Activated T-cell treated with anti-CD3 and anti-CD28 coated beads, Interleukin-2, amount 50 U/mL, for 72 hours (primary cell): ENCODE measurements around the gene TENM4. TPM values are rescaled to one million over a fixed set of nuclear protein-coding genes. Genes with fewer than 3 reads are reported as not detected.
"Not testable (repeated sequence)": the region's sequence is repeated elsewhere in the genome, so short reads cannot be mapped to it uniquely, and the experiment has no call there.

Source experiments
- ATAC-seq, 2 donors: fragments of 150-1000 bp; cut with Tn5 transposase; replicated peaks in 1 of 2; 2 replicates each; pipeline ENCODE4 v1.10.0; 2021; ENCODE audit warnings: moderate library complexity in 2 of 2, mild to moderate bottlenecking in 1 of 2
- DNase-seq, 2 donors: peaks; one replicate each; pipeline ENCODE4 v3.0.0; 2021 to 2022; ENCODE audit warnings: mixed read lengths in 1 of 2
- H3K27ac Mint-ChIP-seq: one replicate; pipeline ENCODE4 v1.8.0; 2022; ENCODE audit warnings: mild to moderate bottlenecking, moderate library complexity, mixed read lengths
- H3K27me3 Mint-ChIP-seq: one replicate; pipeline ENCODE4 v1.8.0; 2022; ENCODE audit warnings: low read depth, mixed read lengths
- H3K36me3 Mint-ChIP-seq, 2 donors: one replicate each; pipeline ENCODE4 v1.8.0; 2022; ENCODE audit warnings: mixed read lengths in 2 of 2, mild to moderate bottlenecking in 1 of 2; ENCODE audit not compliant: insufficient read depth in 2 of 2
- H3K4me1 Mint-ChIP-seq: one replicate; pipeline ENCODE4 v1.8.0; 2022; ENCODE audit warnings: low read depth, mixed read lengths
- H3K4me3 Mint-ChIP-seq, 2 donors: one replicate each; pipeline ENCODE4 v1.8.0; 2022; ENCODE audit warnings: mild to moderate bottlenecking in 2 of 2, mixed read lengths in 2 of 2, moderate library complexity in 2 of 2
- H3K9me3 Mint-ChIP-seq, 2 donors: one replicate each; pipeline ENCODE4 v1.8.0; 2022; ENCODE audit warnings: mixed read lengths in 2 of 2
- total RNA-seq, 2 donors: library from RNA; stranded (reverse); gene quantifications; one replicate each; pipeline ENCODE4 v1.2.3, GENCODE V29; 2022

TENM4 gene
- total RNA-seq, 2 donors from 2014 or later, result 0.21 TPM; not detected in 1

DNA sequence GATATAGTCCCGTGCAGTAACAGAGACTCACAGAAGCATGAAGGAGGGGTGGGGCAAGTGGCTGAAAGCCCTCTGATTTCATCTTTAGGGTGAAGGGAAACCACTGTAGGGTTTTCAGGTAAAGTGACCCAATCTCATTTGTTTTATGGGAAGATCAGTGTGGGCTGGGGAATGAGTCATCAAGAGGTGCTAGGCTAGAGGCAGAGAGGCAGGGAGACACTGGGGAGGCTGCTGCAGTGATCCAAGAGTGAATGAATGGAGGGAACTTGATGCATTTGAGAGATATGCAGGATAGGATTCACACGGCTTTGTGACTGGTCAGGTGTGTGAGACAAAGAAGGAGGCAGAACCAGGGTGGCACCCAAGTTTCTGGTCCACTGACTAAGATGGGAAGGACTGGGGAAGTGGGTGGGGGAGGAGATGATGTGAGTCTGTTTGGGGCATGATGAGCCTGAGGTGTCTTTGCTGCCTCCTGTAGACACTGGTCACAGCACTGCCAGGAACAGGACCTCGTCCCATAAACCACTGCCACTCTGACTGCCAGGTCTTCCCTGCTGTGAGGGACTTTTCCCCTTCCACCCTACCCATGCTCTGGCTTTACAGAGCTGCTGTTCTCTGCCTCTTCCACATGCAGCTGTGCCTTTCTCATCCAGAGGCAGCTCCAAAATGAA, 239.0 kb downstream of the TENM4 start:
- ATAC-seq (peak in 1 of 2 donors; percentile 61), DNase-seq (no peak)
- no peak overlapping the region for H3K4me3 Mint-ChIP-seq
- peaks cover 0 to 4% of the 10 kb centered on the region in 2 donors for H3K9me3 Mint-ChIP-seq
- H3K36me3 Mint-ChIP-seq, result no peaks in the 10 kb centered on the region
- no peaks in the 10 kb centered on the region for H3K4me1 Mint-ChIP-seq
- no peak overlapping the region for H3K27ac Mint-ChIP-seq
- H3K27me3 Mint-ChIP-seq, result peaks cover 5% of the 10 kb centered on the region

- Mint-ChIP-seq H3K4me3 (no peak overlapping the region), H3K9me3 (peaks cover 0 to 4% of the 10 kb centered on the region in 2 donors), H3K36me3 (no peaks in the 10 kb centered on the region), H3K27ac (no peak overlapping the region), H3K4me1 (no peaks in the 10 kb centered on the region), H3K27me3 (peaks cover 5% of the 10 kb centered on the region)
- ATAC-seq (no peak), DNase-seq (no peak)
Observed at GRCh38 chr11:79200398-79201070, 240.3 kb downstream of the TENM4 start.

- peaks cover 5% of the 10 kb centered on the region for H3K27me3 Mint-ChIP-seq
- peaks cover 0 to 4% of the 10 kb centered on the region in 2 donors for H3K9me3 Mint-ChIP-seq
- no peaks in the 10 kb centered on the region for H3K4me1 Mint-ChIP-seq
- no peak for DNase-seq
- no peak overlapping the region for H3K4me3 Mint-ChIP-seq
- H3K36me3 Mint-ChIP-seq, result no peaks in the 10 kb centered on the region
- ATAC-seq, result no peak
- no peak overlapping the region for H3K27ac Mint-ChIP-seq
Observed at GRCh38 chr11:79199729-79200354, 241.0 kb downstream of the TENM4 start.

DNA sequence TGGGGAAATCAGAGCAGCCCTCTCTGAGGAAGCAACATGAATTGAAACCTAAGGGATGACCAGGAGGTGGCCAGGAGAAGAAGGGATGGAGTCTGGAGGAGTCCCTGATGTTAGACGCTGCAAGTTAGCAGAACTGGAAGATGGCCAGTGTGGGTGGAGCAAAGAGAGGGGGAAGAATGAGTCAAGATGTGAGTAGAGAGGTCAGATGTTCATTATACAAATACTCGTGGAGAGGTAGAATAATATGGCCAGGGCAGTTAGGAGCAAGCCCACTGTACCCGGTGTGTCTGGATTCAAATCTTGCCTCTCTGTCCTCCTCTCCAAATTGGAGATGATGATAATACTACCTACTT, 242.0 kb downstream of the TENM4 start:
- no peak for DNase-seq
- Mint-ChIP-seq H3K36me3 (no peaks in the 10 kb centered on the region), H3K27me3 (peaks cover 5% of the 10 kb centered on the region), H3K4me1 (no peaks in the 10 kb centered on the region), H3K4me3 (no peak overlapping the region), H3K27ac (no peak overlapping the region), H3K9me3 (peaks cover 4 to 5% of the 10 kb centered on the region in 2 donors)
- ATAC-seq, result no peak

- Mint-ChIP-seq H3K9me3 (peaks cover 5% of the 10 kb centered on the region in 2 donors), H3K27ac (no peak overlapping the region), H3K4me1 (no peaks in the 10 kb centered on the region), H3K36me3 (no peaks in the 10 kb centered on the region), H3K4me3 (no peak overlapping the region), H3K27me3 (peaks cover 5% of the 10 kb centered on the region)
- no peak for DNase-seq
- ATAC-seq, result no peak
Observed at GRCh38 chr11:79198203-79198897, 242.5 kb downstream of the TENM4 start.

- Mint-ChIP-seq H3K4me1 (no peaks in the 10 kb centered on the region), H3K9me3 (peaks cover 5% of the 10 kb centered on the region in 2 donors), H3K27ac (no peak overlapping the region), H3K36me3 (no peaks in the 10 kb centered on the region), H3K27me3 (peaks cover 5% of the 10 kb centered on the region), H3K4me3 (no peak overlapping the region)
- no peak for ATAC-seq
- no peak for DNase-seq
Observed at GRCh38 chr11:79196950-79197349, 243.9 kb downstream of the TENM4 start.

DNA sequence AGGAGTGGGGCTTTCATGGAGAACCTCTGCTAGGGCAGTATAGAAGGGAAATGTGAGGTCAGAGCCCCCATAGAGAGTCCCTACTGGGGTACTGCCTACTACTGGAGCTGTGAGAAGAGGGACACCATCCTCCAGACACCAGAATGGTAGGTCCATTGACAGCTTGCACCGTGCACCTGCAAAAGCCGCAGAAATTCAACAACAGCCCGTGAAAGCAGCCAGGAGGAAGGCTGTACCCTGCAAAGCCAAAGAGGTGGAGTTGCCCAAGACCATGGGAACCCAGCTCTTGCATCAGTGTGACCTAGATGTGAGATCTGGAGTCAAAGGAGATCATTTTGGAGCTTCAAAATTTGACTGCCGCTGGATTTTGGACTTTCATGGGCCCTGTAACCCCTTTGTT, 245.6 kb downstream of the TENM4 start:
- Mint-ChIP-seq H3K36me3 (no peaks in the 10 kb centered on the region), H3K27me3 (peaks cover 5% of the 10 kb centered on the region), H3K4me3 (no peak overlapping the region), H3K27ac (no peak overlapping the region), H3K9me3 (peaks cover 4 to 5% of the 10 kb centered on the region in 2 donors), H3K4me1 (no peaks in the 10 kb centered on the region)
- no peak for DNase-seq
- no peak for ATAC-seq

DNA sequence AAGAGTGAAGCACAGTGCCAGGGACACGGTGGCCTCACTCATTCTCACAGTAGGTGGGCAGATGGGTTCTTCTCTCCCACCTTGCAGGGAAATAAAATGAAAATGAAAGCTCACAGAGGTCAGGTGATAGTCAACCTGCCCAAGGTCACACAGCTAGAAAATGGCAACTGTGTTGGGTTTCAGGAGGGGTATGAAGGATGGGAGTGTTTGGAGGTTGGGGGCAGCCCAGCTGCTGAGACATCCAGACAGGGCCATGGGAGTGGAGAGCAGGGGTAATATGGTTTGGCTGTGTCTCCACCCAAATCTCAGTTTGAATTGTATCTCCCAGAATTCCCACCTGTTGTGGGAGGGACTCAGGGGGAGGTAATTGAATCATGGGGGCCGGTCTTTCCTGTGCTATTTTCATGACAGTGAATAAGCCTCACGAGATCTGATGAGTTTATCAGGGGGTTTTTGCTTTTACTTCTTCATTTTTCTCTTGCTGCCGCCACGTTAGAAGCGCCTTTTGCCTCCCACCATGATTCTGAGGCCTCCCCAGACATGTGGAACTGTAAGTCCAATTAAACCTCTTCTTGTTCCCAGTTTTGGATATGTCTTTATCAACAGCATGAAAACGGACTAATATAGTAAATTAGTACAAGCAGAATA, 247.0 kb downstream of the TENM4 start:
- Mint-ChIP-seq H3K27ac (no peak overlapping the region), H3K27me3 (peaks cover 4% of the 10 kb centered on the region), H3K9me3 (peaks cover 4 to 5% of the 10 kb centered on the region in 2 donors), H3K4me3 (no peak overlapping the region), H3K4me1 (no peaks in the 10 kb centered on the region), H3K36me3 (no peaks in the 10 kb centered on the region)
- DNase-seq (no peak), ATAC-seq (no peak)

DNA sequence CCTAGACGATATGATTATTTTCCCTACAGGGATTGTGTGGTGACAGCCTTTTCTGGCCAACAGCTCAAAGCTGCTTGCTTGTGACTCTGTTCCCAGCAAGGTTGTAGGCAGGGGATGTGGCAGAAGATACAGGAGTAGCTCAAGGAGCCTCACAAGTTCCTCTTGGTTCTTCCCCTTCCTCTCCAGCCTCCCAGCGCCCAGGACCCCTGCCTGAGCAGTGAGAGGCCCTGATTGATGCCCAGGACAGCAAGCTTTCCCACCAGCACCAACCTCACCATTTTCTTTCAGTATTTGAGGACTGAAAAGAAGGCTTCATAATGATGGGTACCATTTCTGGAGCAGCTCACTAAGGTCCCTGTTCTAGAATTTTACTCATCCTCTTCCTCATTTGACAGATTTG, 248.0 kb downstream of the TENM4 start:
- Mint-ChIP-seq H3K9me3 (peaks cover 1 to 5% of the 10 kb centered on the region in 2 donors), H3K36me3 (no peaks in the 10 kb centered on the region), H3K4me3 (no peak overlapping the region), H3K27ac (no peak overlapping the region), H3K27me3 (no peaks in the 10 kb centered on the region), H3K4me1 (no peaks in the 10 kb centered on the region)
- DNase-seq (no peak), ATAC-seq (no peak)

- ATAC-seq, H3K4me1 Mint-ChIP-seq, H3K36me3 Mint-ChIP-seq, H3K4me3 Mint-ChIP-seq, DNase-seq, H3K27me3 Mint-ChIP-seq, H3K27ac Mint-ChIP-seq, H3K9me3 Mint-ChIP-seq: not testable (repeated sequence)
Observed at GRCh38 chr11:79191716-79192115, 249.1 kb downstream of the TENM4 start.

- not testable (repeated sequence) for H3K36me3 Mint-ChIP-seq, ATAC-seq, H3K9me3 Mint-ChIP-seq, H3K4me1 Mint-ChIP-seq, H3K4me3 Mint-ChIP-seq, DNase-seq, H3K27ac Mint-ChIP-seq, H3K27me3 Mint-ChIP-seq
Observed at GRCh38 chr11:79190553-79190952, 250.3 kb downstream of the TENM4 start.

DNA sequence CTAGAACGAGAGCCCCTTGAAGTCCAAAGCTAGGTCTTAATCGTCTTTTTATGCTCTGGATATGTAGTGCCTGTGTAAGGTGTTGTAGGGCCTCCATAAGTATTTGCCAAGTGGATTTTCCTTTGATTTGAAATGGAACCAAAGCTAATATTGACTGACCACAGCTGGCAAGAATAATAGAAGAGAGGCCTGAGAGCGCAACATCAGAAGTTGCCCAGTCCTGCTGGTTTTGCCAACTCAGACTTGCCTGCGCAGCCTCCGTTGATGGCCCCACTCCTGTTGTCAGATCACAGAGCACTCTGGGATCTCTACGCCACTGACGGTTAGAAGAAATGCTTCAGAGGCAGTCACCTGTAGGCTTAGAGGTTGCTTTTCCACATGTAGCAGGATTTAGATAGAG, 251.2 kb downstream of the TENM4 start:
- Mint-ChIP-seq H3K36me3 (no peaks in the 10 kb centered on the region), H3K9me3 (peaks cover 1 to 5% of the 10 kb centered on the region in 2 donors), H3K27ac (no peak overlapping the region), H3K4me3 (no peak overlapping the region), H3K4me1 (no peaks in the 10 kb centered on the region), H3K27me3 (no peaks in the 10 kb centered on the region)
- no peak for DNase-seq
- no peak for ATAC-seq

GRCh38 chr11:79189055-79189454, 251.8 kb downstream of the TENM4 start:
- ATAC-seq, result no peak
- Mint-ChIP-seq H3K9me3 (peaks cover 1% of the 10 kb centered on the region in 2 donors), H3K4me1 (no peaks in the 10 kb centered on the region), H3K27me3 (no peaks in the 10 kb centered on the region), H3K36me3 (no peaks in the 10 kb centered on the region), H3K27ac (no peak overlapping the region), H3K4me3 (no peak overlapping the region)
- DNase-seq, result no peak
